ENCODE data around the gene POLR1B.
A peak's percentile ranks its signal among the peaks of the same experiment; 100 is the strongest.
"Not testable (repeated sequence)": the region's sequence is repeated elsewhere in the genome, so short reads cannot be mapped to it uniquely, and the experiment has no call there.

The POLR1B gene

DNA sequence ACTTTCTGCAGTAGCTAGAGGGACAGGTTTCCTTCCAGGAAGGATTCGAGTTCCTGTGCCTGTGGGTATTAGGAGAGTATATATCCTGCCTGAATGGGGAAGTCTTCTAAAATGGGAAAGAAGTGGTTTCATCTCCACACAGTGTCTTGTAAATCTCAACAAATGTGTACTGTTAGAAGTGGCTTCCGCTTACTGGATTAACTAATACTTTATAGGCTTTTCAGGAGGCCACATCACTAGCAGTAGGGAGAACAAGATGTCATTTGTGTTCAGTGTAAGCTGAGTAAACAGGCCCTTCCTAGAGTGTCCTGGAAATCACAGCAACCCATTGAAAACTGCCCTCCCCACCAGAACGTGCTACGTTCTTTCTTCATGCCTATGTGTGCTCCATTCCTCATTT lies 12.5 kb upstream of the POLR1B start:
- no peak for DNase-seq (ENCODE audit: low read depth)
- TF ChIP-seq, protein P1, sequence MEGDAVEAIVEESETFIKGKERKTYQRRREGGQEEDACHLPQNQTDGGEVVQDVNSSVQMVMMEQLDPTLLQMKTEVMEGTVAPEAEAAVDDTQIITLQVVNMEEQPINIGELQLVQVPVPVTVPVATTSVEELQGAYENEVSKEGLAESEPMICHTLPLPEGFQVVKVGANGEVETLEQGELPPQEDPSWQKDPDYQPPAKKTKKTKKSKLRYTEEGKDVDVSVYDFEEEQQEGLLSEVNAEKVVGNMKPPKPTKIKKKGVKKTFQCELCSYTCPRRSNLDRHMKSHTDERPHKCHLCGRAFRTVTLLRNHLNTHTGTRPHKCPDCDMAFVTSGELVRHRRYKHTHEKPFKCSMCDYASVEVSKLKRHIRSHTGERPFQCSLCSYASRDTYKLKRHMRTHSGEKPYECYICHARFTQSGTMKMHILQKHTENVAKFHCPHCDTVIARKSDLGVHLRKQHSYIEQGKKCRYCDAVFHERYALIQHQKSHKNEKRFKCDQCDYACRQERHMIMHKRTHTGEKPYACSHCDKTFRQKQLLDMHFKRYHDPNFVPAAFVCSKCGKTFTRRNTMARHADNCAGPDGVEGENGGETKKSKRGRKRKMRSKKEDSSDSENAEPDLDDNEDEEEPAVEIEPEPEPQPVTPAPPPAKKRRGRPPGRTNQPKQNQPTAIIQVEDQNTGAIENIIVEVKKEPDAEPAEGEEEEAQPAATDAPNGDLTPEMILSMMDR (conservative IDR thresholded peaks at IDR 0.05; ENCODE audit: control insufficient read depth, insufficient read depth, low read depth, low read length), result no peak

DNA sequence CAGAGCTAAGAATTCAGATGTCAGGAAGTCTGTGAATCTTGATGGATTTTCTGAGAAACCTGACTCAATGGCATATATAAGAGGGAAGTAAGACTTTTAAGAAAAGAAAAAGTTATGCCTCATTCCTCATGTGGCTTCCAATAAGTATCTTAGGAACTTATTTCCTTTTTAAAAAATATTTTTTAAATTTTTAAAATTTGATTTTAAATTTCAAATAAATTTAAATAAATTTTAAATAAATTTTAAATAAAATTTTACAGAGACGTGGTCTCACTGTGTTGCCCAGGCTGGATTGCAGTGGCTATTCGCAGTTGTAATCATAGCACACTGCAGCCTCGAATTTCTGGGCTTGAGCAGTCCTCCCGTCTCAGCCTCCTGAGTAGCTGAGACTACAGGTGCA lies 11.5 kb upstream of the POLR1B start:
- TF ChIP-seq, protein P1 (conservative IDR thresholded peaks at IDR 0.05; ENCODE audit: control insufficient read depth, insufficient read depth, low read depth, low read length), result no peak
- no peak for DNase-seq (ENCODE audit: low read depth)
- H3K4me3 ChIP-seq (ENCODE audit: control insufficient read depth, low read depth, low read length), result no peak overlapping the region

More for the DNA sequence above, 12.5 kb upstream of the POLR1B start:
- H3K4me3 ChIP-seq (ENCODE audit: control insufficient read depth, low read depth, low read length), result no peak overlapping the region

GRCh38 chr2:112534826-112535225 lies 7.4 kb upstream of the POLR1B start:
- DNase-seq (ENCODE audit: low read depth), result no peak
- TF ChIP-seq, protein P1 (conservative IDR thresholded peaks at IDR 0.05; ENCODE audit: control insufficient read depth, insufficient read depth, low read depth, low read length), result no peak
- H3K4me3 ChIP-seq (ENCODE audit: control insufficient read depth, low read depth, low read length), result no peak overlapping the region

- H3K4me3 ChIP-seq (ENCODE audit: control insufficient read depth, low read depth, low read length); DNase-seq (ENCODE audit: low read depth): not testable (repeated sequence)
Measured at GRCh38 chr2:112536665-112537064, 5.6 kb upstream of the POLR1B start.

DNA sequence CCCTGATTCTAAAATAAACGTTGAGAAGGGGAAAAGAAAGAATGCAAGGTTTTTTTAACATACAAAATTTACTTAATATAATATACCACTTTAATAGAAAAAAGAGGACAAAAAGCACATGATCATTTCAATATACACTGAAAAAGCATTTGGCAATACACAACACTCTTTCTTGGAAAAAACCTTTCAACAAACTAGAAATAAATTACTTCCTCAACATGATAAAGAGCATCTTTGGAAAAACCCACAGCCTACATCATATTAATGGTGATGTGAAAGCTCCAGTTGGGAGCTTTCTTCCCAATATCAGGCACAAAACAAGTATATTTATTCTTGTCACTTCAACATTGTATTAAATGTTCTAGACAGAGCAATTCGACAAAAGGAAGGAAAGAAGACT lies 3.0 kb upstream of the POLR1B start:
- no peak overlapping the region for H3K4me3 ChIP-seq (ENCODE audit: control insufficient read depth, low read depth, low read length)
- no peak for DNase-seq (ENCODE audit: low read depth)
- TF ChIP-seq, protein P1 (conservative IDR thresholded peaks at IDR 0.05; ENCODE audit: control insufficient read depth, insufficient read depth, low read depth, low read length), result no peak

- TF ChIP-seq, protein P1 (conservative IDR thresholded peaks at IDR 0.05; ENCODE audit: control insufficient read depth, insufficient read depth, low read depth, low read length), result no peak
- H3K4me3 ChIP-seq (ENCODE audit: control insufficient read depth, low read depth, low read length), result no peak overlapping the region
- DNase-seq (ENCODE audit: low read depth), result no peak
Measured at GRCh38 chr2:112540906-112541305, 1.4 kb upstream of the POLR1B start.

- DNase-seq (ENCODE audit: low read depth), result no peak
- TF ChIP-seq, protein P1 (conservative IDR thresholded peaks at IDR 0.05; ENCODE audit: control insufficient read depth, insufficient read depth, low read depth, low read length), result no peak
Measured at GRCh38 chr2:112541315-112542122, 746 bp upstream of the POLR1B start.

More at GRCh38 chr2:112541315-112542122, 746 bp upstream of the POLR1B start:
- peak overlapping the region; percentile 95 for H3K4me3 ChIP-seq (ENCODE audit: control insufficient read depth, low read depth, low read length)
